Right ventricle myocardium inferior (tissue), 1 donor: ENCODE results near the gene HOXA5. TPM values are rescaled to one million over a fixed set of nuclear protein-coding genes. Genes with fewer than 3 reads are reported as not detected.

ENCODE experiments used
- ATAC-seq: fragments of 200-7000 bp; cut with Tn5 transposase; one replicate; pipeline ENCODE4 v1.9.1; 2020; ENCODE audit warnings: mild to moderate bottlenecking, moderate library complexity
- DNase-seq: peaks from one replicate; pipeline ENCODE4 v3.0.0; 2021; ENCODE audit errors: missing footprints
- intact Hi-C: fragments of 100-400 bp; cut with DNase I; formaldehyde crosslinking; loops from one replicate; pipeline ENCODE4 v1.11.0; 2022
- total RNA-seq: library from RNA; stranded (reverse); fragmentation: NEBNext Ultra II Directional; extraction: Animal tissue kit (Norgen Biotek cat#: 25700); gene quantifications from one replicate; pipeline ENCODE4 v1.2.1, GENCODE V29; 2021
- donor health status: DM: no; HTN: yes; CAD: no; lungs with severe emphysema.

The HOXA5 gene
- total RNA-seq, 1 donor from 2014 or later = not detected

GRCh38 chr7:27163288-27164044 is 20.0 kb upstream of the HOXA5 start:
- intact Hi-C loops = loop anchor here (5.0 to 10.0 kb wide), 2 partner anchors 796 to 1279 kb away; no protein-coding TSS in a partner anchor
- ATAC-seq = no peak
- peak; percentile 48 for DNase-seq

GRCh38 chr7:27162561-27163287 is 19.2 kb upstream of the HOXA5 start:
- intact Hi-C loops = loop anchor here (5.0 to 10.0 kb wide), 2 partner anchors 795 to 1278 kb away; no protein-coding TSS in a partner anchor
- no peak for ATAC-seq
- no peak for DNase-seq

- intact Hi-C loops = loop anchor here (2.0 to 10.0 kb wide), 3 partner anchors 479 to 1277 kb away; no protein-coding TSS in a partner anchor
- ATAC-seq (no peak), DNase-seq (peak; percentile 33)
Observed at GRCh38 chr7:27161721-27162560, 18.5 kb upstream of the HOXA5 start.

- intact Hi-C loops = loop anchor here (2.0 to 10.0 kb wide), 3 partner anchors 478 to 1276 kb away; no protein-coding TSS in a partner anchor
- ATAC-seq (peak; percentile 17), DNase-seq (peak; percentile 82)
Observed at GRCh38 chr7:27161214-27161720, 17.8 kb upstream of the HOXA5 start.

GRCh38 chr7:27160546-27161213 is 17.2 kb upstream of the HOXA5 start:
- ATAC-seq (peak; percentile 81), DNase-seq (peak; percentile 94)
- intact Hi-C loops = loop anchor here (2.0 to 10.0 kb wide), 3 partner anchors 478 to 1276 kb away; no protein-coding TSS in a partner anchor

- intact Hi-C loops = loop anchor here (2.0 to 10.0 kb wide), 3 partner anchors 477 to 1275 kb away; no protein-coding TSS in a partner anchor
- peak; percentile 71 for DNase-seq
- no peak for ATAC-seq
Observed at GRCh38 chr7:27160145-27160545, 16.7 kb upstream of the HOXA5 start.

- intact Hi-C loops = loop anchor here (2.0 to 10.0 kb wide), 3 partner anchors 477 to 1275 kb away; no protein-coding TSS in a partner anchor
- ATAC-seq = no peak
- DNase-seq = peak; percentile 50
Observed at GRCh38 chr7:27159266-27160144, 16.0 kb upstream of the HOXA5 start.

GRCh38 chr7:27158436-27159265 is 15.2 kb upstream of the HOXA5 start:
- DNase-seq (peak; percentile 50), ATAC-seq (no peak)
- intact Hi-C loops = no loop called here

- intact Hi-C loops = no loop called here
- ATAC-seq (no peak), DNase-seq (peak; percentile 35)
Observed at GRCh38 chr7:27157702-27158431, 14.4 kb upstream of the HOXA5 start.

GRCh38 chr7:27156916-27157701 is 13.6 kb upstream of the HOXA5 start:
- intact Hi-C loops = no loop called here
- DNase-seq (peak; percentile 11), ATAC-seq (no peak)

GRCh38 chr7:27156508-27156898 is 13.0 kb upstream of the HOXA5 start, which contains the start of gene HOXA7:
Gene HOXA7 (minus strand): TSS chr7:27156675. CDS start chr7:27156545, 130 bp downstream.
- ATAC-seq = no peak
- intact Hi-C loops = no loop called here
- DNase-seq = no peak

- no peak for ATAC-seq
- peak; percentile 62 for DNase-seq
- intact Hi-C loops = no loop called here
Observed at GRCh38 chr7:27155816-27156507, 12.5 kb upstream of the HOXA5 start.

GRCh38 chr7:27154901-27155815 is 11.7 kb upstream of the HOXA5 start:
- intact Hi-C loops = no loop called here
- no peak for ATAC-seq
- peak; percentile 37 for DNase-seq
